Muscle layer of duodenum (tissue), 2 donors: ENCODE measurements around the gene MRPS5.
"Not testable (repeated sequence)": the region's sequence is repeated elsewhere in the genome, so short reads cannot be mapped to it uniquely, and the experiment has no call there.

Experiments
- H3K27ac ChIP-seq: one replicate; pipeline ENCODE4 v1.7.0; 2013; ENCODE audit warnings: mild to moderate bottlenecking, low read length
- H3K27me3 ChIP-seq: one replicate; pipeline ENCODE4 v1.7.0; 2013; ENCODE audit warnings: low read depth, mild to moderate bottlenecking, control low read depth, low read length
- H3K36me3 ChIP-seq, 2 donors: one replicate each; pipeline ENCODE4 v1.7.0; 2013; ENCODE audit warnings: low read length in 2 of 2, control low read depth in 1 of 2, mild to moderate bottlenecking in 1 of 2; ENCODE audit not compliant: insufficient read depth in 2 of 2, control insufficient read depth in 1 of 2
- H3K4me1 ChIP-seq, 2 donors: one replicate each; pipeline ENCODE4 v1.7.0; 2013; ENCODE audit warnings: low read length in 2 of 2, mild to moderate bottlenecking in 2 of 2, control low read depth in 1 of 2, moderate library complexity in 1 of 2; ENCODE audit not compliant: insufficient read depth in 2 of 2, control insufficient read depth in 1 of 2
- H3K4me3 ChIP-seq, 2 donors: one replicate each; pipeline ENCODE4 v1.7.0; 2013; ENCODE audit warnings: low read length in 2 of 2, low read depth in 1 of 2, mild to moderate bottlenecking in 1 of 2
- H3K9me3 ChIP-seq, 2 donors: one replicate each; pipeline ENCODE4 v1.7.0; 2013; ENCODE audit warnings: low read length in 2 of 2, control low read depth in 1 of 2, mild to moderate bottlenecking in 1 of 2; ENCODE audit not compliant: control insufficient read depth in 1 of 2
- donor health status: healthy.

Gene MRPS5

GRCh38 chr2:95122197-95122551 lies 566 bp upstream of the MRPS5 start:
- peak overlapping the region; percentile 94 to 99 for H3K4me3 ChIP-seq
- H3K4me1 ChIP-seq = peaks cover 9 to 32% of the 10 kb centered on the region in 2 donors
- peaks cover 0 to 7% of the 10 kb centered on the region in 2 donors for H3K36me3 ChIP-seq
- no peak overlapping the region for H3K27ac ChIP-seq
- H3K27me3 ChIP-seq = no peaks in the 10 kb centered on the region
- no peaks in the 10 kb centered on the region for H3K9me3 ChIP-seq

DNA sequence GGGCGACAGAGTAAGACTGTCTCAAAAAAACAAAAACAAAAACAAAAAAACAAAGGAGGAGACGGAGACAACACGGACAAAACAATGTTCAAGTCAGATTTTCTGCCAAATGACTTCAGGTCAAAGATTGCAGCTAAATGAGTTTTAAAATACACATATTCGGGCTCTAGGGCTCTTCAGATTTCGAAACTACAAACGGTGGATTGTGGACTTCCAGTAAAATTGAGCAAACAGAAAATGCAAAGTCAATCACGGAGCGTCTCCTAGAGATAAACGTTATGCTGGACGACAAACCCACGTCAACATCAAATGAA lies 558 bp downstream of the MRPS5 start:
- Histone ChIP-seq H3K36me3 (peaks cover 0 to 9% of the 10 kb centered on the region in 2 donors), H3K27ac (peak overlapping the region; percentile 79), H3K4me3 (peak overlapping the region; percentile 94 to 99), H3K9me3 (no peaks in the 10 kb centered on the region), H3K4me1 (peaks cover 9 to 32% of the 10 kb centered on the region in 2 donors), H3K27me3 (no peaks in the 10 kb centered on the region)

DNA sequence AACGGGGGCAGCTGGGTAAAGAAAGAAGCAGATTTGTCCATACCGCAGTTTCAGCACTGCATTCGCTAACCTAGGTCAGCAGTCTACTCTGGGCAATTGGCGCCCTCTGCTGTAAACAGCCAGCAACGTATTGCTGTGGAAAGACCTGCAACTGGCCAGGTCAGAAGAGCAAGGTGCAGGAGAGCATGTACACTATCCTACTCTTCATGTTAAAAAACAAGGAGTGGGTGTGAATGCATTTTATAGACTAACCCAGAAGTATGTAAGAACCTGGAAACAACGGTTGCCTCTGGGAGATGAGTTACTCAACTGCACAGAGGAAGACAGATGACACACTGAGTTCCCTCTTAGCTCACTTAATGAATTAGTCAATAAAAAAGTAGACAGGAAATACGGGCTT lies 6.2 kb downstream of the MRPS5 start:
- Histone ChIP-seq H3K4me3 (no peak overlapping the region), H3K36me3 (peaks cover 22 to 28% of the 10 kb centered on the region in 2 donors), H3K9me3 (no peaks in the 10 kb centered on the region), H3K27me3 (no peaks in the 10 kb centered on the region), H3K27ac (no peak overlapping the region), H3K4me1 (peaks cover 7 to 29% of the 10 kb centered on the region in 2 donors)

DNA sequence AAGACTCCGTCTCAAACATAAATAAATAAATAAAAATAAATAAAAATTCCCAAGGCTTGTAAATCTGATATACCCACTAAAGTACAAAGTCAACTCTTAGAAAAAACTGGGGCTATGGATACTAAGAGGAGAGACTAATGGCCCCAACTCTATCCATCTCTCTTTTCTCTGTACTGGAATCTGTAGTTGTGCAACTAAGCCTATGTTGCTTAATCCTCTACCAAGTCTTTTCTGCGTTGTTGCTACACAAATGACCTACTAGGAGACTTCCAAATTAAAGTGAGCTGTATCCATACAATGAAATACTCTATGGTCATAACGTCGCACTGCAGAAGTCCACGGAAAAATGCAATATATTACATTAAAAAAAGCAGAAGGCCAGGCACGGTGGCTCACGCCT lies 8.1 kb downstream of the MRPS5 start:
- peaks cover 35 to 43% of the 10 kb centered on the region in 2 donors for H3K36me3 ChIP-seq
- no peak overlapping the region for H3K4me3 ChIP-seq
- H3K4me1 ChIP-seq = peaks cover 0 to 12% of the 10 kb centered on the region in 2 donors
- H3K27ac ChIP-seq = no peak overlapping the region
- no peaks in the 10 kb centered on the region for H3K27me3 ChIP-seq
- H3K9me3 ChIP-seq = no peaks in the 10 kb centered on the region

GRCh38 chr2:95110395-95110794 lies 11.2 kb downstream of the MRPS5 start:
- Histone ChIP-seq H3K36me3 (peaks cover 62 to 63% of the 10 kb centered on the region in 2 donors), H3K9me3 (no peaks in the 10 kb centered on the region)

GRCh38 chr2:95109260-95109659 lies 12.3 kb downstream of the MRPS5 start:
- H3K27me3 ChIP-seq = no peaks in the 10 kb centered on the region
- no peaks in the 10 kb centered on the region for H3K4me1 ChIP-seq
- H3K36me3 ChIP-seq = peaks cover 61 to 68% of the 10 kb centered on the region in 2 donors
- no peaks in the 10 kb centered on the region for H3K9me3 ChIP-seq
- no peak overlapping the region for H3K4me3 ChIP-seq
- no peak overlapping the region for H3K27ac ChIP-seq

More at GRCh38 chr2:95110395-95110794, 11.2 kb downstream of the MRPS5 start:
- H3K27me3 ChIP-seq = no peaks in the 10 kb centered on the region
- H3K4me1 ChIP-seq = peaks cover 0 to 1% of the 10 kb centered on the region in 2 donors
- no peak overlapping the region for H3K4me3 ChIP-seq
- H3K27ac ChIP-seq = no peak overlapping the region

DNA sequence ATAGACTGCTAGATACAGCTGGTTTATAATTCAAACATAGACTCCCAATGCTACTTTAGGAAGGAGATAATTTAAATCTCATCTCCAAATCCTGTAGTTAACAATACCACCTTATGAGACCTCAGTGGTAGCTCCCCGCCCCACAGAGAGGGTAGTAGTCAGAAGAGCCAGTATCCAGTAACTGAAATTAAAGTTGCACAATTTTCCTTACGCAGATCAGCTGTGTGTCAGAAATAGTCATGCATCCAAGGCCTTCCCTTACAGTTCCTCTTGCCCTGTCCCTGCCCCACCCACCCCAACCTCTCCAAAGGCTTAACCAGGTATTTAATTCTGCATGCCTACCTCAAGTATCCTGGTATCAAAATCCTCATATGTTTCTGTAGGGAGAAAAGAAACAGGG lies 15.5 kb downstream of the MRPS5 start:
- Histone ChIP-seq H3K27me3 (no peaks in the 10 kb centered on the region), H3K4me1 (no peaks in the 10 kb centered on the region), H3K9me3 (no peaks in the 10 kb centered on the region), H3K36me3 (peaks cover 65 to 75% of the 10 kb centered on the region in 2 donors), H3K4me3 (no peak overlapping the region), H3K27ac (no peak overlapping the region)

GRCh38 chr2:95104606-95105005 lies 17.0 kb downstream of the MRPS5 start:
- H3K27me3 ChIP-seq = no peaks in the 10 kb centered on the region
- peaks cover 62 to 79% of the 10 kb centered on the region in 2 donors for H3K36me3 ChIP-seq
- H3K9me3 ChIP-seq = no peaks in the 10 kb centered on the region
- no peaks in the 10 kb centered on the region for H3K4me1 ChIP-seq
- no peak overlapping the region for H3K27ac ChIP-seq
- no peak overlapping the region for H3K4me3 ChIP-seq

DNA sequence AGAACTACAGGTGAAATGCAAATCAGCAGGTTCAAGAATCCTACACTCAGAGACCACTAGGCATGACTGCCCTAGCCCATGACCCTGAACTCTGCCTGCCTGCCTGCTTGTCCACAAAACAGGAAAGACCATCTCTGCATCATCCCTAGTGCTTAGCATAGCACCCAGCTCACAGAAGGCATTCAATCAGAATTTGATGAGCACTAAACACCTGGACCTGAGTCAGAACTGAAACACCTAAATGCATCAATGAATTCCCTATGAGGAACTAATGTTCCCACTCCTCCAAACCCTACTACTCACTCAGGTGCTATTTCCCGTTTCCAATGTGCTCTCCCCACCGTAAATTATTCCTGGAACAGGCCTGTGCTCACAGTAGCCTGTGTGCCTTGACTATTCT lies 21.7 kb downstream of the MRPS5 start:
- H3K36me3 ChIP-seq = peaks cover 25 to 51% of the 10 kb centered on the region in 2 donors
- H3K27ac ChIP-seq = no peak overlapping the region
- no peaks in the 10 kb centered on the region for H3K27me3 ChIP-seq
- no peaks in the 10 kb centered on the region for H3K9me3 ChIP-seq
- no peak overlapping the region for H3K4me3 ChIP-seq
- H3K4me1 ChIP-seq = no peaks in the 10 kb centered on the region

GRCh38 chr2:95098273-95098672 lies 23.3 kb downstream of the MRPS5 start:
- peaks cover 16 to 41% of the 10 kb centered on the region in 2 donors for H3K36me3 ChIP-seq
- H3K4me3 ChIP-seq, H3K27ac ChIP-seq, H3K27me3 ChIP-seq, H3K4me1 ChIP-seq, H3K9me3 ChIP-seq: not testable (repeated sequence)

- Histone ChIP-seq H3K27ac (no peak overlapping the region), H3K4me1 (no peaks in the 10 kb centered on the region), H3K36me3 (peaks cover 34 to 54% of the 10 kb centered on the region in 2 donors), H3K27me3 (no peaks in the 10 kb centered on the region), H3K4me3 (no peak overlapping the region), H3K9me3 (no peaks in the 10 kb centered on the region)
Observed at GRCh38 chr2:95091885-95092555, 29.6 kb downstream of the MRPS5 start.

DNA sequence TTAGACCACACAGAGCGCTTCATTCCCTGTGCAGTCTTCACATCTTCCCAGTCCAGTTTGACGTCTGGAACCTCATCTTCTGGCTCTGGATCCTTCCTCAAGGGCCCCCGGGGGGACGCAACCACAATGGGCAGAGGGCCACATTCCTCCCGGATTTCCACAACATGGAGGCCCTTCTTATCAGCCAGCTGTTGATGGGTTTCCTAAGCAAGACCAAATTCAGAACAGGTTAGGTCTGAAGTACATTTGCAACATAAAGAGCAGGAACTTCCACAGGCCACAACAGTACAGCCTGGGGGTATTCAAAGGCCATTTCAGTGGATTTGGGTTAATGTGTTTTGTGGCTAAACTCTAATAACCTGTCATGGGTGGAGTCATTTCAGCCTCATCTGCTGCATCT lies 34.2 kb downstream of the MRPS5 start:
- no peak overlapping the region for H3K27ac ChIP-seq
- H3K9me3 ChIP-seq = no peaks in the 10 kb centered on the region
- peaks cover 34 to 67% of the 10 kb centered on the region in 2 donors for H3K36me3 ChIP-seq
- no peak overlapping the region for H3K4me3 ChIP-seq
- H3K4me1 ChIP-seq = no peaks in the 10 kb centered on the region
- no peaks in the 10 kb centered on the region for H3K27me3 ChIP-seq
